GOT3 (cell line): ENCODE results near the gene COL16A1.

Experiments
- DNase-seq: peaks from one replicate; lab custom pipeline; 2025; ENCODE audit warnings: mixed read lengths; lab: John Stamatoyannopoulos, UW

The COL16A1 gene

DNA sequence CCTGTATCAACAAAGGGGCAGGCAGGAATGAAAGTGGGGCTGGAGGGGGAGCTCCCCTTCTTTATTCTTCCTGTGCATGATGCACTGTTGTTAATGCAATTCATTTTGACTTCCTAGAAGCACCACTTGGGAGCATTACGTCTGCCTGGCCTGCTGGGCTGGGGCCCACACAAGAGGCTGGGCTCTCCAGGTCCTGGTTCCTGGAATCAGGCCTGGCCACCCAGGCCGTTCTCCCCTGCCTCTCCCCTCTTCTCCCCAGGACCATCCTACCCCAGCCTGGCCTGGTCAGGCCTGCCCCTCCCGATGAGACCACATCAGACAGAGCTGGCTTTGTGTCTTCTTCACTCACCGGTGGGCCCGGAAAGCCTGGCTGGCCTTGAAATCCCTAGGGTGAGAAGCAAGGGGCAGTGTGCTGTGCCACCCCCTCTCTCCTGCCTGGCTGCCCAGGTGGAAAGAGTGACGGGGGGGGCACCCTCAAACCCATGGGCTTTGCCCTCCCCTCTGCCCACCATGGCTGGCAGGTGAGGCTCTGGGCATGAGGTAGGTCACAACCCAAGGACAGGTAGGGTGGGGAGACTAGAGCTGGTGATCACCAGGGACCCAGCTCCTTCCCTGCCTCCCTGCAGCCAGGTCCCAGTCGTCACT is 38.5 kb downstream of the COL16A1 start:
- DNase-seq = no peak

DNA sequence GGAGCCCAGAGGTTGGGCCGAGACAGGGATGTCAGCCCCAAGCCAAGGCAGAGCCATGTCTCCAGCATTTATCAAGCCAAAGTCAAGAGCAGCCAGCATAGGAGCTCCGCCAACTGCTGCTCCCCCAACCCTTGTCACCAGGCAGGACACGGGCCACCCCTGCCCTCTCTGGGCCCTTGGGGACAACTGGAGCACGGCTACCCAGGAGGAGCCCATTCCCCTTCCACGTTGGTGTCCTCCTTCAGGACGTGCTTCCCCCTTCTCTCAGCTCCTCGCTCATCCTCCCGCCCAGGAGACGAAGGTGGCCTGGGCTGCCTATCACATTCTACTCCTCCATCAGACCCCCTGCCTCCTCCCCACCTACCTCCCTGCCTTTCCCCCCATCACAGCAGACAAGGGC is 39.3 kb downstream of the COL16A1 start:
- DNase-seq = no peak

DNA sequence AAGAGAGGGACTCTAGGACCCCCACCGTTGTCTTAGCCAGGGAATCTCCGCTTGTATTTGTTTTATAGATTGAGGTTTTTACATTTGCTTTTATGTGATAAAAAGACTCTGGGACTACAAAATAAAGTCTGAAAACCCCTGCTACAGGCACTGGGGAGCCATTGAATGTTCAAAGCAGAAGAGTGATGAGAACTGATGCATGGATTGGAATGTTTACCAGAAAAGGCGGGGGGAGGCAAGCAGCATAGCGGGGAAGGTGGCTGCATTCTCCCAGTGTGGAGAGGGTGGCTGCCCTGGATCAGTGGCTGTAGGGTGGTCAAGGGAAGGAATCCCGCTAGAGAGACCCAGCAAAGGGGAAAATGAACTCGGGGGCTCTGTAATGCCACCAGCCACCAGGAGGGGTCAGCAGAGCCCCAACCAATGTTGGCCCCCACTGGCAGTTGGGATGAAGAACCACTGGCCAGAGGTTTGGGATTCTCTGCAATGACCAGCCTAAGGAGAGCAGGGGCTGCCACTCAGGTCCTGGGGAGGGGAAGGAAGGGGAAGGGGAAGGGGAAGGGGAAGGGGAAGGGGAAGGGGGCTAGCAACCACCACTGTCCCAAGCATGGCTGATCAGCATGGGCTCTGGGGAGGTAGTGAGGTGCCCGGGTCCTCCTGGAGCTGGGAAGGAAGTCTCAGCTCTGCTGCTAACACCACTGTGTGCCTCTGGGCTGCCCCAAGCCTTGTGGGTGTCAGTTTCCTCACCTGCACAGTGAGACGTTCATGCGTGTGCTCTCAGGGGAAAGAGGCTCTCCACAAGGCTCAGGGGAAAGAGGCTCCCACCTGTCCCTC is 40.0 kb downstream of the COL16A1 start:
- no peak for DNase-seq

DNA sequence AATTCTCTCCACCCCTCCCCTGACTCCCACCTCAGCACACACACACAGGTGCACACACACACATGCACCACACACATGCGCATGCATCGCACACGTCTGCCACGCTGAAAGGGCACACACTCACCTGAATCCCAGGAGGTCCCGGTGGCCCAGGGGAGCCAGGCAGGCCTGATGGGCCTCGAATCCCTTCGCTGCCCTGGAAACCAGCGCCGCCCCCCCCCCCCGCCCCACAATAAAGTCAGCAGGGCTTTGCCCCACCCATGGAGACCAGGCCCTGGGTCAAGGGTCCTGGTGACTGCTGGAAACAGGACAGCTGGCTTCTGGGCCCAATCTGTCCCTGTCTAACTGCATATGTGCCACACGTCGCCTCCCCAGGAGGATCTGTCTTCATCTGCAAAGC is 41.4 kb downstream of the COL16A1 start:
- no peak for DNase-seq

GRCh38 chr1:31661856-31662255 is 42.0 kb downstream of the COL16A1 start:
- no peak for DNase-seq

- no peak for DNase-seq
Measured at GRCh38 chr1:31660871-31661455, 42.9 kb downstream of the COL16A1 start.

DNA sequence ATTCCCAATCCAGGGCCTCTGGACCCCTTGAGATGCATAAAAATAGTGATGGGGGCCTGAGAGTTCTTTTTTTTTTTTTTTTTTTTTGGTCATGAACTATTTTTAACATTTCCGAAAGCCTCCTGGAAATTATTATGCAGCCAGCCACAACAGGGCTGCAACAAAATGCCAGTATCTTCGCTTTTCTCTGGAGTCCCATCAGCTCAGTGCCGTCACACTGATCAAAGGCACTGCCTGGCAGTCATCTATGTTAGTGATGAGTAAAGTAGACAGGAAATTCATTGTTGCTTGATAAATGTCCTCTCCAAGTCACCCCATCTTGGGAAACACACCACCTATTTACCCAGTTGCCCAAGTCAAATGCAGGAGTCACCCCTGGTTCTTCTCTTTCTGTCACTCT is 43.9 kb downstream of the COL16A1 start:
- DNase-seq = no peak

DNA sequence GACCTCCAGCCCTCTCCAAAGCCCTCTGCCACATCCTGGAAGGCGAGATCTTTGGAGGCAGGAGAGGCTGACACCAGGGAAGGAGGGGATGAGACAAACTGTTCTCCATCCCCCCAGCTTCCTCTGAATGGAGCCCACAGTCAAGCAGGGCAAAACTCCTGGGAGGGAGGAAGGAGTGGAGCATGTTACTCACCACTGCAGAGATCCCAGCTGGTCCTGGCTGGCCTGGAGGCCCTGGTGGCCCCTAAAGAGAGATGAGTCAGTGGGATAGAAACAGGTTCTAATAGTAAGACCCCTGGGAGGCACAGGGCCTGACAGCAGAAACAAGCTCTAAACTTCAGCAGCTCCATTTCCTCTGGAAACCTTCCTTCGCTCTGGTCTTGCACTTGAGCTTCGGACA is 45.1 kb downstream of the COL16A1 start:
- DNase-seq = no peak

DNA sequence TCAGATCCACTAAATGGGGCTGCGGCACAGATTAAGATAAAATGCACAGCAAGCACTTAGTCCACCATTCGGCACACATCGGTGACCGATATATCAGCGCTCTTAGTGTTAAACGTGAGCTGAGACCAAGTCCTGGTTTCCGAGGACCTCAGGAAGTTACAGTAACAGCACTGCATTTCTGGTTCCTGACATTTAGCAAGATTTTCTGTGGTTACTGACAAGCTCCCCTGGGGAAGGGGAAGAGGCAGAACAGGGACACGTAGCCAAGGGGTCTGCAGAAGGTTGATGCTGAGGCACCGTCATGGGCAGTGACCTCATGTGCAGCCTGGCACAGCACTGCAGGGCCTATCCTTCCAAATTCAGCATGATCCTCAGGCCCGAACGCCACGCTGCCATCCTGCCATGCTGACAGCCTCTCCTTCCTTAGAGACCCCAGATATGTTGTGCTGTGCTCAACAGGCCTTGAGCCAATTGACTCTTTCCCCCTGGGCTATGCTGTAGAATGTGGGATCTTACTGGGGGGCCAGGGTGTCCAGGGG is 45.8 kb downstream of the COL16A1 start:
- no peak for DNase-seq

DNA sequence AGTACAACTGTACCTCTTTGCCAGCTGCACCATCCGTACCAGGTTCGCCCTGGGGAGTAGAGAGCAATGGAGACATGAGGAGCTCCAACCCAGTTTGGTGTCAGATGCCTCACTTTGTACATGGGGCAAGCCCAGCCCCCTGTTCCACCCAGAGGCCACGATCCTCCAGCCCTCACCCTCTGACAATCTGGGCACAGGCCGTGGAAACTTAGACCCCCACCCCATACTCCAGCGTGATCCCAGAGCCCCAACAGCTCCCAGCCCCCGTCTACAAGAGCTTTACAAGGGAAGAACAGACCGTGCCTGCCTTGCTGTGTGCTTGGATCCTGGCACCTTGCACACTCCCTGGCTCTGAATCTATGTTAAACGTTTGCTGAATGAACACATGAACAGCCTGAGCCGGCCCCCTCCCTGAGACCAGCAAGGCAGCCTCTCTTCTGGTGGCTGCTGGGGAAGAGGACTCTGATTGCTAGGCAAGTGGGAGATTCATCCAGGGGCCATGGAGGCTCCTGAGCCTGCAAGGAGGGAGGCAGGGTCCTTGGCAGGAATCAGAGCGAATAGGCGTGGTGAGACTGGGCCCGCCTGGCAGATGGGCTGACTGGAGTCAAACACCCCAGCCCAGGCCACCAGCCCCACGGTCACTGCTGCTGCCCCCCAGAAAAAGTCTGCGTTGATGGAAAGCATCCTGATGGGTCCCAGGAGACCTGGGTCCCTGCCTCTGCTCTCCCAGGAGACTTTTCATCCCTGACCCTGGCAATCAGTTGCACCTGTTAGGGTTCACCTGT is 46.6 kb downstream of the COL16A1 start:
- no peak for DNase-seq

DNA sequence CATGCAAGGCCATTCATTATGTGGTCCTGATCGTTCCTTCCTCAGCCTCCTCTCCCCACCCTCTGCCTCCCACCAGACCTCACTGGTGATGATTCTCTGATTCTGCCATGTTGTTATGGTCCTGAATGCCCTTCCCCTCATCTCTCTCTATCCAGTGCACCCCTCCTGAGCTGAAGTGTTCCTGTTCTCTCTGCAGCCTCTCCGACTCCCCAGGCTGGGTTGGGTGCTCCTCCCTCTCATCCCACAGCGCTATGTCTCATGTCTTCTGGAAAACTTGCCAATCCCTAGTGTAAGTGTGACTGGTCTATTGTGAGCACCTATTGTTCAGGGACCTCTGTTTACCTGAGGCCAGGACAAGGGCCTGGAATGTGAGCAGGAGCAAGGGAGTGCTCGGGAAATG is 48.1 kb downstream of the COL16A1 start:
- DNase-seq = no peak

DNA sequence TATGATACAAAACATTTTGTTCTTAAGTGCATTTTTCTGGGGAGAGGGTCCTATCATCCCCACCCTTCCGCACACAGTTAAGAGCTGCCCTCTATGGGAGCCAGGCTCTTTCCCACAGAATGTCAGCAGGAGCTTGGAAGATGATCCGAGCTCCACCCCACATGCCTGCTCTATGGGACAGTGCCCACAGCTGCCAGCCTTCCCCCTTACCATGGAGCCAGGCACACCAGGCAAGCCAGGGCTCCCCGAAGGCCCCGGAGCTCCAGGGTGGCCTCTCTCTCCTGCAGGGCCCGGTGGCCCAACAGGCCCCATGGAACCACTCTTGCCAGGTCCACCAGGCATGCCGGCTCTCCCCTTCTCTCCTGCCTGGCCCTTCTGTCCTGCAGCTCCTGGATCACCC is 48.7 kb downstream of the COL16A1 start:
- no peak for DNase-seq

DNA sequence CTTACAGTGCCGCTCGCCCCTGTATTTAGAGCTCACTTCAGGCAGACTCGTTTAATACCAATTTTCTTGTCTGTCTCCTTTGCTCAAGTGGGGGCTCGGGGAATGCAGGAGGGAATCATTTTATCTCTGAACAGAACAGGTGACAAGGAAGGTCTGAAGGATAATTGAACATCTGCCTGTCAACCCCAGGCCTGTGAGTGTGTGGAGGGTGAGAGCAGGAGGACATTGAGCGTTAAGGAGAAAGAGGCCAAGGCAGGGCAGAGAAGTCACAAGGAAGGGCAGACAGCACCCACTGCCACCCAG is 49.4 kb downstream of the COL16A1 start:
- DNase-seq = no peak

DNA sequence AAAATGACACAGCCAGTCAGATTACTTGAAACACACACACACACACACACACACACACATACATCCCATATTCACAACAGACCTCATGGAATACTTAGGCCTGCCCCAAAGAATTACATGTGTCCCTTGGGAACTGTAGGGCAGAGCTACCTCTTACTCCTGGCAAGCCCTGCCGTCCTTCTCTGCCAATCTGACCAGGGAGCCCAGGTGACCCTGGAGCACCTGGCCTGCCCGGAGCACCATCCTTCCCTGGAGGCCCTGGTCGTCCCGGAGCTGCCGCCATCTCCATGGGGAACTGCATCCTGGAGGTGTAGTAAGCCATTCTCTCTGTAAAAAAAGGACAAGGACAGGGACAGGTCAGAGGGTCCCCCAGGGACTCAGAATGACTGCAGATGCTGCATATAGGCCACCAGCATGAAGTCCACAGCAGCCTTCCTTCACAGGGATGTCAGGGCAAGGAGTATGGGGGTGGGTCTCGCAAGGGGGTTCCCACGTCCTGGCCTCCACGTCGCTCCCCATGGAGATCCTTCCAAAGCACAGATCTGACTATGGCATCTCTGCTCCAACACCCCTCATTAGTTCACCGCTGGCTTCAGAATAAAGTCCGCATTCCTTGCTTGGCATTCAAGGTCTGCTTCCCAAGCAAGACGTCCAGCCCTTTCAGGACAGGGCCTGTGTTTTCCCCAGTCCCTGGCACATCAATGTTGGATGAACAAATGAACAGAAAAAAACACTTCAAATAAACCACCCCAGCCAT is 49.9 kb downstream of the COL16A1 start:
- DNase-seq = no peak

GRCh38 chr1:31652891-31653499 is 50.8 kb downstream of the COL16A1 start:
- DNase-seq = no peak

- no peak for DNase-seq
Measured at GRCh38 chr1:31651766-31652165, 52.1 kb downstream of the COL16A1 start.

- DNase-seq = no peak
Measured at GRCh38 chr1:31651089-31651420, 52.8 kb downstream of the COL16A1 start.

DNA sequence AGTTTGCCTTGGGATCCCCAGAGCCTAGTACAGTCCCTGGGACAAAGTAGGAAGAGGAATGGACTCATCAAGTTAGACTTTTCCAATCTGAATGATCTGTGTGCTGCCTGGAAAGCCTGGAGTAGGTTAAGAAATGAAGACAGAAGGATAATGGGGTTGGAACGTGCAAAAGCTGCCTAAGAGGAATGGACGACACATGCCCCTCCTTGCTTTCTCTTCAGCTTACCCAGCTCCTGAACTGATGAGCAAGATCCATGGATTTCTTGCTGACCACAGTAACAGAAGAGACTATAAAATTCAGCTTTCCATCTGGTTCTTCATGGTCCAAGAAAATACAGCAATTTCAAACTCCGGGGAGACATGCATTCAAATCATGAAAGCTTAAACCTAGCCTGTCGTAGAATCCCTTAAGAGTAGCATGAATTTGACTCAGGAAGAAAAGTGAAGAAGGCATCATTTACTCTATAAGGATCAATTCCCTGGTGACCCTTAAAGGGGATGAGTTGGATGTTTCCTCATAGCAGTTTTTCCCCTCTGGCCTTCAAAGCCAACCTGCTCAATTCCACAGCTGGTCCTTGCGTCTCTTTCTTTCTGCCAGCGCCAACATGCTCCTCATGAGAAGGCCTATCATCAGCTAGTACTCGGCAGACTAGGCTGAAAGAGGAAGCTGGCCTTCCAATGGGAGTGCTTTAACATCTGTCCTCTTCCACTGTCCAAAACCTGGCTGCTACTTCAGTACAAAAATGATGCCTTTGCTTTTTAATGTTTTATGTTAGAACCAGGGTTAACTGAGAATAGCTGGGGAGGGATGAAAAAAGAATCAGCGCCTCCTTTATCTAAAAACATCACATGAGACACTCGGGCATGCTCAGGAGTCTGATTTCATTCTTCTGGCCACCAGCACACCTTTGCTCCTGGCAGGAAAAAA is 53.4 kb downstream of the COL16A1 start:
- DNase-seq = no peak

DNA sequence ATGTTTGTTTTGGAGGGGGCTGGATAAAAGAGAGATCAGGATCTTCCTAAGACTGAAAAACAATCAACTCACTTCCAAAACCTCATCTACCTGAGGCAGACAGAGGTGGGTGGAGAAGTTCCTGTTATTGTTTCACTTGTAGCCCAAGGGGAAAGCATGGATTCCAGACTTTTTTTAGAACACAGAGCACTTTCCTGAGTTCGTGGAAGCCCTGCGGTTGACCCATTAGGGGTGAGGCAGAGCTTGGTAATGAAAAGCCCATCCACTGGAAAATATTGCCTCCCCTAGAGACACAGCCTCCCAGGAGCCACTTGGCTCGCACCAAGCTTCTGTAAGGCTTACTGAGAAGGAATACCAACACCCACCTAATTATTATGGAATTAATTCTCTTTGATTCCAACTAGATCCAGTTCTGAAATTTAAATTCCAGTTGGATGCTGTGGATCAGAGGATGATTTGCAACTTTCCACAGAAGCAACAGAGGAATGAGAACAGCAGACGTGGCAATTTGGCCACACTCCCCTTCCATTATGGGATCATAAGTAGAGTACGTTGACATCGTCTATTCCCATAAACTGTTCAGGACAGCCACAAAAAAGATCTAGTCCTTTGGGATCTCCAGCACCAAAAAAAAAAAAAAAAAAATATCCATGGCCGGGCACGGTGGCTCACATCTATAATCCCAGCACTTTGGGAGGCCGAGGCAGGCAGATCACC is 55.0 kb downstream of the COL16A1 start:
- no peak for DNase-seq

DNA sequence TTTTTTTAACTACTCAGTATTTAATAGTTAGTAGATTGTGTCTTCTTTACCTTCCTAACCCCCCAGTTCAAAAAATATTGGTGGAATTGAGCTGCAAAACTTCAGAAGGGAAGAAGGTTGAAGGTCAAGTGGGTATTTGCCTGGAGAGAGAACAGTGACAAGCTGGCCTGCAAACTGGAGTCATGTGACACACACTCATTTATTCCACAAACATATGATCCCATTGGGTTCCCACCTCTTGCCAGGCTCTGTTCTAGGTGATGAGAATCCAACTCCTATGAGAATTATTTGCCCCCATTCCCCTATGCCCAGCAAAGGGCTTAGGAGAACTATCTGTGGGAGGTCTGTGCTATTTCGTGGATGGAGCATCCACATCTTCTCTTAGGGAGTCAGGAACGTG is 55.6 kb downstream of the COL16A1 start:
- no peak for DNase-seq
